MG63 (cell line): Measurements from ENCODE around the gene CUL9. TPM values are rescaled to one million over a fixed set of nuclear protein-coding genes. Genes with fewer than 3 reads are reported as not detected.

Experiments used
- DNase-seq: peaks from one replicate; pipeline ENCODE4 v3.0.0-alpha.2; 2020
- H3K27me3 ChIP-seq: fragments of 250-450 bp; sonication (Bioruptor Pico); 2 replicates; pipeline ENCODE4 v1.5.1; 2020; ENCODE audit warnings: mild to moderate bottlenecking, moderate library complexity
- H3K36me3 ChIP-seq: fragments of 250-450 bp; sonication (Bioruptor Pico); 2 replicates; pipeline ENCODE4 v1.5.1; 2020; ENCODE audit warnings: mild to moderate bottlenecking, moderate library complexity
- H3K4me3 ChIP-seq: fragments of 250-450 bp; sonication (Bioruptor Pico); 2 replicates; pipeline ENCODE4 v1.5.1; 2020; ENCODE audit warnings: mild to moderate bottlenecking, moderate library complexity
- H3K9me3 ChIP-seq: fragments of 250-450 bp; sonication (Bioruptor Pico); 2 replicates; pipeline ENCODE4 v1.5.1; 2020; ENCODE audit warnings: mild to moderate bottlenecking, moderate library complexity
- total RNA-seq: library from RNA; depleted of rRNA; stranded (reverse); fragments of >200 nt; shearing (Covaris generic); gene quantifications from 2 replicates; pipeline ENCODE4 v1.2.3, GENCODE V29; 2014; ENCODE audit warnings: low replicate concordance

CUL9 gene
- total RNA-seq, 1 experiment from 2014 or later = 6.2 TPM

DNA sequence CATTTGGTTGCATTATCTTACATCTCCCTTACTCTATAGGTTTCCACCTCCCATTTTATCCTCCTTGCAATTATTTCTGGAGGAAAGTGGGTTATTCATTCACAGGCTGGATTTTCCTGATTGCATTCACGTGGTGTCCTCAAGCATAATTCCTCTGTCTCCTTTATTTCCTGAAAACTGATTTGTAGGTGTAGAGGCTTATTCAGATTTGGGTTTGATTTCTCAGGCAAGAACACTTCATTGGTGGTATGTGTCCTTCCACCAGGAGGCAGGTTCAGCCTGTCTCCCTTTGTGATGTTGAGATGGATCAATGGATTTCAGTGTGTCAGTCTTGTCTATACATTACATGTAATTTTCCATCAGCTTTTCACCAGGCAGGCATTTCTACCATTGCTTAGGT, 30.0 kb downstream of the CUL9 start:
- no peak overlapping the region for H3K4me3 ChIP-seq
- H3K36me3 ChIP-seq = no peaks in the 10 kb centered on the region
- no peaks in the 10 kb centered on the region for H3K9me3 ChIP-seq
- DNase-seq = no peak
- H3K27me3 ChIP-seq = no peaks in the 10 kb centered on the region

DNA sequence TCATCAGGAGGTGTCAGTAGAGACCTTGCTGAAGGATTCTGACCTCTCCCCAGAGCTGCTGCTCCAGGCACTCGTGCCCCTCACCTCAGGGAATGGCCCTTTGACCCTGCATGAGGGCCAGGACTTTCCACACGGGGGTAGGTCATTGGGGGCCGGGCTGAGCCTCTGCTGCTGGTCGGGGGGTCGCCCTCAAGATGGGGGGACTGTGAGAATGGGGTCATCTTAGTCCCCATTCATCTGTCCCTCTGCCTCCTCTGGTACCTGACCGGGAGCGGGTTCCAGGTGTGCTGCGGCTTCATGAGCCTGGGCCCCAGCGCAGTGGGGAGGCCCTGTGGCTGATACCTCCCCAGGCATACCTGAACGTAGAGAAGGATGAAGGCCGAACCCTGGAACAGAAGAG, 31.4 kb downstream of the CUL9 start:
- H3K4me3 ChIP-seq = no peak overlapping the region
- no peaks in the 10 kb centered on the region for H3K9me3 ChIP-seq
- no peaks in the 10 kb centered on the region for H3K27me3 ChIP-seq
- no peaks in the 10 kb centered on the region for H3K36me3 ChIP-seq
- no peak for DNase-seq

- DNase-seq = no peak
- Histone ChIP-seq H3K27me3 (no peaks in the 10 kb centered on the region), H3K4me3 (no peak overlapping the region), H3K9me3 (no peaks in the 10 kb centered on the region), H3K36me3 (no peaks in the 10 kb centered on the region)
Measured at GRCh38 chr6:43215066-43215465, 33.1 kb downstream of the CUL9 start.

DNA sequence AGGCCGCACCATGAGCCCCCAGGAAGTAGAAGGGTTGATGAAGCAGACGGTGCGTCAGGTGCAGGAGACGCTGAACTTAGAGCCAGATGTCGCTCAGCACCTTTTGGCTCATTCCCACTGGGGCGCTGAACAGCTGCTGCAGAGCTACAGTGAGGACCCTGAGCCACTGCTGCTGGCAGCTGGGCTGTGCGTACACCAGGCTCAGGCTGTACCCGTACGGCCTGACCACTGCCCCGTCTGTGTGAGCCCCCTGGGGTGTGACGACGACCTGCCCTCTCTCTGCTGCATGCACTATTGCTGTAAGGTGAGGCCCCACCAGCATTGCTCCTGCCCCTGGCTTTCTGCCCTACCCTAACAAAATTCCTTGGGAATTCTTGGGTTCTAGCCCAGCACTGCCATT, 34.2 kb downstream of the CUL9 start:
- H3K27me3 ChIP-seq = no peaks in the 10 kb centered on the region
- H3K36me3 ChIP-seq = no peaks in the 10 kb centered on the region
- no peak for DNase-seq
- no peaks in the 10 kb centered on the region for H3K9me3 ChIP-seq
- no peak overlapping the region for H3K4me3 ChIP-seq

DNA sequence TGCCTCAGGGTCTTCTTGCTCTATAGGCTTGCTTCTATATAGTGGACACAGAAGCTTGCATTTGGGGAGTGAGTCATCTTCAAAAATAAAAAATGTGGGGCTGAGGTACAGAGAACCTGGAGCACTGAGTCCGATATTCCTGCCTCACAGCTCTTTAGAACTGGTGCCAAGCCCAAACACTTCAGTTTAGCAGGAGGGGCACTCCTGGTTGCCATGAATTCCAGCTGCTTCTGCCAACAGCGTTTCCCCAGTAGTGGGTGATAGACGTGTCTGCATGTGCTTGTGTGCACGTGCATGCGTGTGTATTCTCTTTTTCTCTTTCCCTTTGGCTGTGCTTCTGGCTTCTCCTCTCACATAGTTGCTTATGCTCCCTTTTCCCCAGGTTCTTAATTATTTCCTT, 35.4 kb downstream of the CUL9 start:
- H3K9me3 ChIP-seq = no peaks in the 10 kb centered on the region
- DNase-seq = no peak
- no peak overlapping the region for H3K4me3 ChIP-seq
- H3K27me3 ChIP-seq = no peaks in the 10 kb centered on the region
- H3K36me3 ChIP-seq = no peaks in the 10 kb centered on the region; the same call in 1 of the 2 replicates

DNA sequence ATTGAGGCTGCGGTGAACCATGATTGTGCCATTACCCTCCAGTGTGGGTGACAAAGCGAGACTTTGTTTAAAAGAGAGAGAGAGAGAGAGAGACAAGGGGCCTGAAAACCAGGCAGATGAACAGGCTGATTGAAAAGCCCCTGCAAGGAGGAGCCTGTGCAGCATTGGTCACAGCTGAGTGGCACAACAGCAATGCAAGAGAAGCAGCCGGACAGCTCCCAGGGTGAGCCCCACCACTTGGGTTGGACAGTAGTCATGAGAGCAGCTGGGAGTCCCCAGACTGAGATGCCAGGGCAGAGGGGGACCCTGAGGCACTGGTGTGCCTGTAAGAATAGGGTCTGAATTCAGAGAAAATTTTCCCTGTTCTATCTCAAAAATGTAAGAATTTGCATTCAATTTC, 37.1 kb downstream of the CUL9 start:
- H3K27me3 ChIP-seq = no peaks in the 10 kb centered on the region
- DNase-seq = no peak
- no peaks in the 10 kb centered on the region for H3K9me3 ChIP-seq
- H3K4me3 ChIP-seq = no peak overlapping the region
- H3K36me3 ChIP-seq = no peaks in the 10 kb centered on the region; the same call in 1 of the 2 replicates

DNA sequence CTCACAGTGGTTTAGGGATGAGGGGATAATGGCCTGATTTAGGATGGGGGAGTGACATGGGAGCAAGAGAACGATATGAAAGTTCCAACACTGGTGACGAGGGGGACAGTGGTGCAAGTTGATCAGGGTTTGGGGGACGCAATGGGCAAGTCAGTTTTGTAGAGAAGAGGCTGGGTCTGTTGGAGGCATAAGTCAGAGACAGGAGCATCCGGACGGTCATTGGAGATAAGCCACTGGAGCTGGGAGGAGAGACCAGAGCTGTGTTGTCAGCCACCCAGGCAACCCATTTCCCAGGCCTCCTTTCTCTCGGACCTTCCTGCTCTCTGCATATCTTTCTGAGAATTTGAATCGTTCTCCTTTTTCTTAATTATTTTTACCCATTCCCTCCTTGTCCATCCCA, 37.8 kb downstream of the CUL9 start:
- Histone ChIP-seq H3K4me3 (no peak overlapping the region), H3K9me3 (no peaks in the 10 kb centered on the region), H3K36me3 (no peaks in the 10 kb centered on the region; the same call in 1 of the 2 replicates), H3K27me3 (no peaks in the 10 kb centered on the region)
- no peak for DNase-seq

- Histone ChIP-seq H3K9me3 (no peaks in the 10 kb centered on the region), H3K27me3 (no peaks in the 10 kb centered on the region), H3K4me3 (no peak overlapping the region), H3K36me3 (no peaks in the 10 kb centered on the region; the same call in 1 of the 2 replicates)
- DNase-seq = no peak
Measured at GRCh38 chr6:43220439-43220951, 38.5 kb downstream of the CUL9 start.

GRCh38 chr6:43221046-43221972, 39.3 kb downstream of the CUL9 start:
- Histone ChIP-seq H3K9me3 (no peaks in the 10 kb centered on the region), H3K36me3 (peaks cover under 1% of the 10 kb centered on the region)
- DNase-seq = peak; percentile 76

GRCh38 chr6:43222418-43223059, 40.5 kb downstream of the CUL9 start:
- peaks cover 3% of the 10 kb centered on the region for H3K36me3 ChIP-seq
- no peak for DNase-seq
- no peak overlapping the region for H3K4me3 ChIP-seq
- no peaks in the 10 kb centered on the region for H3K27me3 ChIP-seq
- no peaks in the 10 kb centered on the region for H3K9me3 ChIP-seq

More at GRCh38 chr6:43221046-43221972, 39.3 kb downstream of the CUL9 start:
- Histone ChIP-seq H3K27me3 (no peaks in the 10 kb centered on the region), H3K4me3 (no peak overlapping the region)

DNA sequence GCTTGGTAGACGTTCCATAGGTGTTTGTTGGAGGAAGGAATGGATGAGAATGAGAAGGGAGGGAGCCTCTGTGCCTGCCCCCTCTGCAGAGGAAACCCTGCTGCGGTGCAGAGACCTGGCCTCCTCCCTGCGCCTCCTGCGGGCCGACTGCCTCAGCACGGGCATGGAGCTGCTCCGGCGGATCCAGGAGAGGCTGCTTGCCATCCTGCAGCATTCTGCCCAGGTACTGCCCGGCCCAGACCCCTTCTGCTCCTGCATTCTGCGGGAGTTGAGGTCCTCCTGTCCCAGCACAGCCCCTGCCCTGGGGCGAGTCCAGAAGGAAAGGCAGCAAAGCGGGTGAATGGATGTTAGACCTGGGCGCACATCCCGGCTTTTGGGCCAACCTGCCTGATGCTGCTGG, 41.2 kb downstream of the CUL9 start:
- no peaks in the 10 kb centered on the region for H3K27me3 ChIP-seq
- peaks cover 3% of the 10 kb centered on the region for H3K36me3 ChIP-seq
- no peak for DNase-seq
- no peak overlapping the region for H3K4me3 ChIP-seq
- no peaks in the 10 kb centered on the region for H3K9me3 ChIP-seq

GRCh38 chr6:43226192-43226851, 44.3 kb downstream of the CUL9 start:
- Histone ChIP-seq H3K4me3 (no peak overlapping the region), H3K36me3 (peaks cover 3% of the 10 kb centered on the region), H3K27me3 (no peaks in the 10 kb centered on the region), H3K9me3 (no peaks in the 10 kb centered on the region)
- DNase-seq = no peak

DNA sequence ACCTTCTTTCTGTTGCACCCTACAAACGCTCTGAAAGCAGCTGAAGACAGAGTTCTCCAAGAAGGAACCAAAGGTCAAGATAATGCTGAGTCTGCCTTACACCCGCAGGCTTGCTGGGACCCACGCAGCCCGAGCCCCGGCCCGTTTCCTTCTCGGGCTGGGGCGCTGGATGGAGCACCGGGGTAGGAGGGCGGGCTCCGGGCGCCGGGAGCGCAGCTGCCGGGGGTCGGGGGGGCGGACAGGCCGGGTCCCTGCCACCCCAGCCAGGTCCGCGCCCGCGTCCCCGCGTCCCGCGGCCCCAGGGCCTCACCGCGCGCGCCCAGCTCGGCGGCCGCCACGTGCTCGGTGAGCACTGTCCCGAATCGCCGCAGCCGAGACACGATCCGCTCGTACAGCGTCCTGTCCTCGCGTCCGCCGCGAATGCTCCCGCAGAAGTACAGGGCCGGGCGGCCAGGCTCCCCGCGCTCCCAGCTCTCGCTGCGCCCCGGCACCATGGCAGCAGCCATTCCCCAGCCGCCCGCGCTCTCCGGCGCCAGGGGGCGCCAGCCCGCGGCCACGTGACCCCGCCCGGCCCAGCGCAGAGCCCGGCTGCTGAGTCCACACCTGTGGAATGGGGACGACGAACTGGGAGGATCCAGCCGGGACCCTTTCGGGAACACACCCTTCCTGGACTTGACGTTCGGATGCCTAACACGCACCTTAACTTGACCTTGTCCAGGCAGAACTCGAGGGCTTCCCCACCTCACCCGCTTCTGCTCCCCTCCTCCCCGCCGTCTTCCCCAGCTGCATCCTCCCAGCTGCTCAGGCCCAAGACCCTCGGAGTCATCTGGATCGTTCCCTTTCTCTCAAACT, 47.2 kb downstream of the CUL9 start, which contains the start of gene DNPH1:
DNPH1 (minus strand) TSS at position 531 of the 852 bp plus-strand sequence; CDS start at position 506, 25 bp downstream.
- peak; percentile 61 for DNase-seq
- H3K27me3 ChIP-seq = no peaks in the 10 kb centered on the region
- no peaks in the 10 kb centered on the region for H3K9me3 ChIP-seq
- H3K4me3 ChIP-seq = peak within 1 kb of the TSS; percentile 53
- peaks cover 3% of the 10 kb centered on the region for H3K36me3 ChIP-seq

DNA sequence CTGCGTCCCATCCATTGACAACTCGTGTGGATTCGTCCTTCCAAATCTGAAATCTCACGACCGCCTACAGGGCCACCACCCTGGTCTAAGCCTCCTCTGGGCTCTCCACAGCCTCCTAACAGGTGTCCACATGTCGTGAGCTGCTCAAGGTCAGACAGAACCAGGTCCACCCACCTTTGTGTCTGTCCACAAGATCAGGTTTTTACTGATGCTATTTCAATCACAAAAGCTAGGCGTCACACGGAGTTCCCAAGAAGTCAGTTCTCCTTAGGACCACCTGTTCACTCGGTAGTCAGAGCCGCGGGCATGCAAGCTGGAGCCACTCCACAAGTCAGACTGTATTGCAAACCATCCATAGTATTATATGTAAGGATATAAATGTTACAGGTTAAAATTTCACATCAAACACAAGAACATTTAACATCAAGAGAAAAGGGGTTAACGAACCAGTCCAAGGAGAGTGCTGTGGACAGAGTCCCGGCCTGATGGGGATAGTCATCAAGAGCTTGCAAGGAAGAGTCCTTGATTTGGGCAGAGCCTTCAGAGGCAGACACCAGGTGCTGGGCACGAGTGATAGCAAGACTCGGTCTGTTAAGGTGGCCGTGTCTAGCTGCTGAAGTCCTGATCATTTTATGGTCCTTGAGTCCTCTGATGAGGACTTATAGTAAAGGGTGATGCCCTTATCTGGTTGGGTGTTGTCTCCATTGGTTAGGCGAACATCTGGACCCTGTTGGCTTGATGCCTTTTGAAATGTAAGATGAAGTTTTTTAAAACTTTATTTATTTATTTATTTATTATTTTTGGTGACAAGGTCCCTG, 48.0 kb downstream of the CUL9 start:
- Histone ChIP-seq H3K27me3 (no peaks in the 10 kb centered on the region), H3K9me3 (no peaks in the 10 kb centered on the region), H3K4me3 (peak overlapping the region; percentile 53), H3K36me3 (peaks cover 3% of the 10 kb centered on the region)
- no peak for DNase-seq

- no peaks in the 10 kb centered on the region for H3K27me3 ChIP-seq
- H3K9me3 ChIP-seq = no peaks in the 10 kb centered on the region
- H3K36me3 ChIP-seq = peaks cover 3% of the 10 kb centered on the region
- no peak overlapping the region for H3K4me3 ChIP-seq
- no peak for DNase-seq
Measured at GRCh38 chr6:43231053-43231452, 49.1 kb downstream of the CUL9 start.
